Gastroesophageal sphincter (tissue), 3 donors: ENCODE results near the gene HMGCR.

ENCODE experiments used
- POLR2A ChIP-seq, 2 donors: fragments of 450-650 bp; IDR thresholded peaks; one replicate each; pipeline ENCODE4 v1.6.1; 2017; ENCODE audit warnings: antibody characterized with exemption in 2 of 2, mild to moderate bottlenecking in 2 of 2, moderate library complexity in 1 of 2
- POLR2AphosphoS5 ChIP-seq: sonication (generic); formaldehyde crosslinking; IDR thresholded peaks from one replicate; pipeline ENCODE4 v1.6.1; 2017; ENCODE audit warnings: antibody characterized with exemption
- TF ChIP-seq, protein P1 (sequence below), 4 experiments: fragments of 200-600 bp in 2 of 4; fragments of 450-650 bp in 2 of 4; sonication (generic) in 1 of 4; IDR thresholded peaks; one replicate each; pipeline ENCODE4 v1.5.1; 2017 to 2019; ENCODE audit warnings: antibody characterized with exemption in 4 of 4, mild to moderate bottlenecking in 2 of 4, moderate library complexity in 2 of 4

DNA sequence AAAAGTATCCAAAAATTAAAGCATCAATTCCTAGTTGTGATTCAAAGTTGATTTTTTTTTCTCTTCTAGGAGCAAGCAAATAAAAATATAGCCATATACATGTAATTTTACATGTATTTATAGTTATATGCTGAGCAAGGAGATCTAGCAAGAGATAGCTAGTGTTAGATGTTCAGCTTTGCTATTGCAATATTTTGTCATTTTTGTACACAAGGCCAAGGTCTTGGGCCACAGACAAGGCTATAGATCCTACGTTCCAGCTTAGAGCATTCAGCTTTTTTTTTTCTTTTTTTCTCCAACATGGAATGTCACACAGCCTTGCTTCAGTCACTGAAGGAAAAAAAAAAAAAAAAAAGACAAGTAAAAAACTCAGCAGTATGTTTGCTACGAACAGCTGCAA, 36.8 kb downstream of the HMGCR start:
- TF ChIP-seq, protein P1, sequence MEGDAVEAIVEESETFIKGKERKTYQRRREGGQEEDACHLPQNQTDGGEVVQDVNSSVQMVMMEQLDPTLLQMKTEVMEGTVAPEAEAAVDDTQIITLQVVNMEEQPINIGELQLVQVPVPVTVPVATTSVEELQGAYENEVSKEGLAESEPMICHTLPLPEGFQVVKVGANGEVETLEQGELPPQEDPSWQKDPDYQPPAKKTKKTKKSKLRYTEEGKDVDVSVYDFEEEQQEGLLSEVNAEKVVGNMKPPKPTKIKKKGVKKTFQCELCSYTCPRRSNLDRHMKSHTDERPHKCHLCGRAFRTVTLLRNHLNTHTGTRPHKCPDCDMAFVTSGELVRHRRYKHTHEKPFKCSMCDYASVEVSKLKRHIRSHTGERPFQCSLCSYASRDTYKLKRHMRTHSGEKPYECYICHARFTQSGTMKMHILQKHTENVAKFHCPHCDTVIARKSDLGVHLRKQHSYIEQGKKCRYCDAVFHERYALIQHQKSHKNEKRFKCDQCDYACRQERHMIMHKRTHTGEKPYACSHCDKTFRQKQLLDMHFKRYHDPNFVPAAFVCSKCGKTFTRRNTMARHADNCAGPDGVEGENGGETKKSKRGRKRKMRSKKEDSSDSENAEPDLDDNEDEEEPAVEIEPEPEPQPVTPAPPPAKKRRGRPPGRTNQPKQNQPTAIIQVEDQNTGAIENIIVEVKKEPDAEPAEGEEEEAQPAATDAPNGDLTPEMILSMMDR (IDR thresholded peaks at IDR 0.05): no peak
- no peak for TF ChIP-seq POLR2AphosphoS5
- TF ChIP-seq POLR2A (IDR thresholded peaks at IDR 0.05): no peak
